Stimulated activated CD4-positive, alpha-beta T cell treated with anti-CD3 and anti-CD28 coated beads, TNF-alpha, amount 100 ng/mL, for 24 hours (primary cell): ENCODE data around the gene GIMAP1.

ENCODE experiments used
- DNase-seq, 3 experiments: peaks; one replicate each; pipeline ENCODE4 v3.0.0-alpha.2; 2020; ENCODE audit warnings: low read depth in 3 of 3

The GIMAP1 gene

GRCh38 chr7:150748376-150748775 lies 32.0 kb downstream of the GIMAP1 start:
- DNase-seq: no peak

- no peak for DNase-seq
Measured at GRCh38 chr7:150751702-150752101, 35.3 kb downstream of the GIMAP1 start.

DNA sequence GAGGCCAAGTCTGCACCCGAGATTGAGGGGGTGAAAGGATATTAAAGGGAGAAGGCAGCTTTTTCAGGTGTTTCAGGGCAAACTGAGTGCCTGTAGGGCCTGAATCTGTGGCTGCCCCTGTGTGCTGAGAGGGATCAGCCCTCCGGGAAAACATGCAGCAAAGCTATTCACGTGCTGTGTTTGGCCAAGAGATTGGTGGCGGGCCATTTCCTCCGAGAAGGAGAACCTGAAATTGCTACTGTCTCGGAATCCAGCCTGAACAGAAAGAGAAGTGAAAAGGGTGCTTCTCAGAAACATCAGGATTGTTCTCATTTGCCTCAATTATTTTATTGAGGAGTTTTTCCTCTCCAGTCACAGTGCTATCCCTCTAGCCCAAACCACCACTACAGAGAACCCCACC lies 36.8 kb downstream of the GIMAP1 start:
- DNase-seq: no peak

DNA sequence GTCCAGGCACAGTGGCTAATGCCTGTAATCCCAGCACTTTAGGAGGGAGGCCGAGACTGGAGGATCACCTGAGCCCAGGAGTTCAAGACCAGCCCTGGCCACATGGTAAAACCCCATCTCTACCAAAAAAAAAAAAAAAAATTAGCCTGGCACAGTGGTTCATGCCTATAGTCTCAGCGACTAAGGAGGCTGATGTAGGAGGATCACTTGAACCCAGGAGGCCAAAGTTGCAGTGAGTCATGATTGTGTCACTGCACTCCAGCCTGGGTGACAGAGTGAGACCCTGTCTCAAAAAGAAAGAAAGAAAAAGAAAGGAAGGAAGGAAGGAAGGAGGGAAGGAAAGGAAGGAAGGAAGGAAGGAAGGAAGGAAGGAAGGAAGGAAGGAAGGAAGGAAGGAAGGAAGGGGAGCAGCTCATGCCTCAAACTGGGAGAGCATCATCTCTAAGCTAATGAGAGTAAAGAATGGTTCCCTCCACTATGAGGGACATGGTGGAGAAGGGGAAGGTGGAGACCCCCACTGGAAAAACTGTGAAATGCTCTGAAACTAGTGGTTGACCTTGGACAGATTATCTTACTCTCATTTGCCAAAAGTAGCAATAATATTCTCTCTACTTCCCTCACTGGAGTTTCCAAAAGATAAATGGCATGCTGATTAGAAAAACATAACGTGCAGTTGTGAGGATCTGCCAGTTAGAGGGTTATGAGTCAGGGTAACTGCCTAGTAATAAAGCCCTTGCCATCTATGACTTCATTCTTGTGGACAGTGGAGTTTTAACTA lies 37.6 kb downstream of the GIMAP1 start:
- DNase-seq: no peak

DNA sequence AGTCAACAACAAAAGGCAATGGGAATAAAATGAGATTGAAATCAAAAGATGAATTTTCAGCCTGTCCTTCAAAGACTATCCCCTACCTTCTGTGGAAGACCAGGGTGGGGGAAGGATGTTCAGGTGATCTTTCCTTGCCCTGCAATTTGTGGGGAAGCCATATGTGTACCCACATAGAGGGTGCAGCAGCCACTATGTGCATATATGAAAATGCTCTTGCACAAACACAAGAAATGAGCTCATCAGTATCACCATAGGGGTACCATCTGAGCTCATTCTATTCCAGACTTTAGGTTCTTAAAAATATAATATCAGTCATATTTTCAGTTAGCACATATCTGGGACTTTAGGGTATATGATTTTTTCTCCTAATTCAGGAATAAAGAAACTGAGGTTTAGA lies 38.5 kb downstream of the GIMAP1 start:
- DNase-seq: no peak

- DNase-seq: peak in 1 of 3 experiments; percentile 63
Measured at GRCh38 chr7:150755473-150756099, 39.2 kb downstream of the GIMAP1 start.

DNA sequence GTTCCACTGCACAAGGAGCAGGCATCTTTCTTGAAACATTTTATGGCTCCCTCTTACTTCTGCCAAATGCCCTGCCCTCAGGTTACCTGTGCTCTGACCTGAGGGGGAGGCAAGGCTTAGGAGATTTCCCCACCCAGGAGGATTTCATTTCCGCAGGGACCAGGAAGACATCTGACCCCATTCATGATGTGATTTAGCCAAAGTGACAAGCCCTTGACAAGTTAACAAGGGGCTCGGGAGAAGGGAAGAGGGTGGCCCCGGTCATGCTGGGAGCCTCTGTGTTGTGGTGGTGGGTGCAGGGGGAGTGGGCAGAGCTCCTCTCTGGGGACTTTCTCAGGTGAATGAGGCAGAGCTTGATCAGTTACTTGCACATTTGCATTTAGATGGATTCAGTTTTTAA lies 39.8 kb downstream of the GIMAP1 start:
- no peak for DNase-seq

- no peak for DNase-seq
Measured at GRCh38 chr7:150756858-150757257, 40.4 kb downstream of the GIMAP1 start.

- DNase-seq: no peak
Measured at GRCh38 chr7:150759479-150759878, 43.1 kb downstream of the GIMAP1 start.

DNA sequence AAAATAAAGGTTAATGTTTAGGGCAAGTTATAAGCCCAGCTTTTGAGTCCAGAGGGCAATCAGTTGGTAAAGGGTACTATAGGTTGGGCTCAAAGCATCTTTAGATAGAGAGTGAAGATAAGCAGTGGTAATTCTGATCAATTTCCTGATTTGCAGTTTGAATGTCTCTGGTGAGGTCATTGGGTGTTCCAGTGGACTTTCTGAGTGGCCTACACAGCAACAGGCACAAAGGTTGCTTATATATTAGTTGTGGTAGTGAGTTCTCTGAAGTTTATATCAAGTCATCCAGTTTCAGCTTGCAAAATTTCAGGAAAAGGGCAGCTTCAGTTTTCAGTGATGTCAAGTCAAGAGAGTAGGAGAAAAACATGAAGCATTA lies 49.9 kb downstream of the GIMAP1 start:
- no peak for DNase-seq

DNA sequence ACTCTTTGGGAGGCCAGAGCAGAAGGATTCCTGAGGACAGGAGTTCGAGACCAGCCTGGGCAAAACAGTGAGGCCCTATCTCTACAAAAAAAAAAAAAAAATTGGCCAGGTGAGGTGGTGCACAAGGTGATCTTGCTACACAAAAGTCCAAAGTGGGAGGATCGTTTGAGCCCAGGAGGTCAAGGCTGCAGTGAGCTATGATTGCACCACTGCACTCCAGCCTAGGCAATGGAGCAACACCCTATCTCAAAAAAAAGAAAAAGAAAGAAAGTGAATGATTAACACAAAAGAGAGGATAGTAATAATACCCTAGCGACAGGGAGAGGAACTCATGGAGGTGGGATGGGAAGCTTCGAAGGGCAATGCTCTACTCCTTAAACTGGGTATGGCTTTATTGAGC lies 53.4 kb downstream of the GIMAP1 start:
- no peak for DNase-seq
